GM13977 (cell line): Measurements from ENCODE around the gene RASGRP3.

Experiments used
- DNase-seq: peaks from one replicate; pipeline ENCODE4 v3.0.0; 2012; ENCODE audit warnings: low spot score
- in situ Hi-C: fragments of 300-500 bp; cut with MboI; formaldehyde crosslinking; loops from one replicate; pipeline ENCODE4 v1.12.0; 2022; ENCODE audit warnings: low sequenced_read_pairs, low pct_unique_long_range_greater_than_20kb, mixed read lengths, inconsistent platforms; ENCODE audit not compliant: unreplicated experiment
- TF ChIP-seq, protein P1 (sequence below): IDR thresholded peaks from 2 replicates; pipeline ENCODE4 v1.5.1; 2012; ENCODE audit warnings: mild to moderate bottlenecking, control low read depth; ENCODE audit not compliant: insufficient read depth; ENCODE audit errors: extremely low read depth, missing control alignments

RASGRP3 gene

DNA sequence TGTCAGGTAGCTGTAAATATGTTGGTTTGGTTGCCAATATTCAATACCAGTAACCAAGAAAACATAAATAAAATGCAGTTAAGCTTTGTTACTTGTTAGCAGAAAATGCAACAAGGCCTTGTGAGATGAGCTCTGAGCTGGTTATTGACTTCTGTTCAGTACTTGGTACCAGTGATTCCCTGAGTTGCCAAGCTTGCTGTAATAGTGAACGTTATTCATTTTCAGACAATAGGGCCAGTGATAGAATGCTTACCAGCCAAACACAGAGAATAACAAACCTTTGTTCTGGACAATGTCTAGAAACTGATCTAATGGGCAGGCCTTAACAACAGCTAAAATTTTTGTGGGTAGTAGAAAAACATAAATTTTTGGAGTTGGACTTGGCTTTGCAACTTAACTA lies 29.5 kb downstream of the RASGRP3 start:
- in situ Hi-C loops: no loop called here
- TF ChIP-seq, protein P1, sequence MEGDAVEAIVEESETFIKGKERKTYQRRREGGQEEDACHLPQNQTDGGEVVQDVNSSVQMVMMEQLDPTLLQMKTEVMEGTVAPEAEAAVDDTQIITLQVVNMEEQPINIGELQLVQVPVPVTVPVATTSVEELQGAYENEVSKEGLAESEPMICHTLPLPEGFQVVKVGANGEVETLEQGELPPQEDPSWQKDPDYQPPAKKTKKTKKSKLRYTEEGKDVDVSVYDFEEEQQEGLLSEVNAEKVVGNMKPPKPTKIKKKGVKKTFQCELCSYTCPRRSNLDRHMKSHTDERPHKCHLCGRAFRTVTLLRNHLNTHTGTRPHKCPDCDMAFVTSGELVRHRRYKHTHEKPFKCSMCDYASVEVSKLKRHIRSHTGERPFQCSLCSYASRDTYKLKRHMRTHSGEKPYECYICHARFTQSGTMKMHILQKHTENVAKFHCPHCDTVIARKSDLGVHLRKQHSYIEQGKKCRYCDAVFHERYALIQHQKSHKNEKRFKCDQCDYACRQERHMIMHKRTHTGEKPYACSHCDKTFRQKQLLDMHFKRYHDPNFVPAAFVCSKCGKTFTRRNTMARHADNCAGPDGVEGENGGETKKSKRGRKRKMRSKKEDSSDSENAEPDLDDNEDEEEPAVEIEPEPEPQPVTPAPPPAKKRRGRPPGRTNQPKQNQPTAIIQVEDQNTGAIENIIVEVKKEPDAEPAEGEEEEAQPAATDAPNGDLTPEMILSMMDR: no peak

DNA sequence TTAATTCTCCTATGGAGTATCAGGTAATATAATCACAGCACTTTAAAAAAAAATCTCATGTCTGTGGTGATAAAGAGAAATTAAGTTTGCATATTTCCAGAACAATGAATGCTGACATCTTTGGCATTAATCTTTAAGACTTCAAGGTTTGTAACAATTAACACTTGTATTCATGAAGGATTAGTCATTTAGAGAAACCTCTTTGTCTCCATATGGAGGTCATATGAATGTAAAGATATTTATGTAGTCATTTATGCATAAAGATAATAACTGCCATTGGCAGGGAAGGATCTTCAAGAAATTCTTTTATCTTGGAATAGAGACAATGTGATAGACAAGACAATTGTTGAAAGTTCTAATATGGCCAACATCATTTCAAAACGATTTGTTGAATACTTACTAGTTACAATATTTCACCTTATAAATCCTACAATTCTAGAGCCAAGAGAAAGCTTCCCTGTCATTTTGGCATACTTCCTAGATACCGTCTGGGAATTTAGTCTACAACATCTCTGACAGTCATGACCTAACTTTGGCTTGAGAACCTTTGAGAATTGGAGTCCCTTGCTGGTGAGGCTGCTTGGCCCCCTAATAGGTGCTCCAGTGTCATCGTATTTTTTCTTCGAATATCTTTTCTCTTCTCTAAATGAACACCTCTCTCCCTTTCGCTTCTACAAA lies 33.6 kb downstream of the RASGRP3 start:
- DNase-seq: no peak
- in situ Hi-C loops: no loop called here
- TF ChIP-seq, protein P1: no peak

More for the DNA sequence above, 29.5 kb downstream of the RASGRP3 start:
- DNase-seq: no peak

DNA sequence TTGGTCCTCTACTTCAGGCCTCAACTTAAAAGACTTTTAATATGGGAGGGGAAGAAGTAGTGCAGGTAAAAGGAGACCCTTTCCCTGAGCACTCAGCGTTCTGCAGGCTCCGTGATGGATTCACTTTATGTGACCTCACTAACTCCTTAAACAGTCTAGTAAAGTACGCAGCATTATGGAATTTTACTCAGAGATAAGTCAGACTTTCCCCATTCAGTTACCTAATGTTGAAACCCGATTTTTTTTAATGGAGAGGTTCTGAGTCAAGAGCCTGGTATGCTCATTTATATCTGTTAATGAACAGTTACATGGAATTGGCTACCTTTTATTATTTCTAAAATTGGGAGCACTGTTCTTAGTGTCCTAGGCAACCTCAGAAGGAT lies 34.1 kb downstream of the RASGRP3 start:
- DNase-seq: no peak
- TF ChIP-seq, protein P1: no peak
- in situ Hi-C loops: no loop called here

DNA sequence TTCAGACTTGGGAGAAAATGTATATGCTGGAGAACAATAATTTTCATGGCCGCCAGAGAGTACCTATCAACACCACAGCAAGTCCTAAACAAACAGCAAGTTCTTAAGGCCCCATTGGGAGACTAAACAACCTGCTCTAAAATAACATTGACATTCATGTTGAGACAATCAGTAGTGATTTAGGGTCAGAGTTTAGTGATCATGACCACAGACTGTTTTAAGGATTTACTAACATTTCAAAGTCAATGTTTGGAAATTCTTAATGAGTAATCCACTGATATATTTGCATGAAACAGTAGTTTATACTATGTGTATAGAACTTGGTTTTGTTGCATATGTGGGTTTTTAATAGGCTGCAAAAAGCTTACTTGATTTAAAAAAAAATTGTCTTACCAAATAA lies 34.7 kb downstream of the RASGRP3 start:
- TF ChIP-seq, protein P1: no peak
- no peak for DNase-seq
- in situ Hi-C loops: no loop called here

DNA sequence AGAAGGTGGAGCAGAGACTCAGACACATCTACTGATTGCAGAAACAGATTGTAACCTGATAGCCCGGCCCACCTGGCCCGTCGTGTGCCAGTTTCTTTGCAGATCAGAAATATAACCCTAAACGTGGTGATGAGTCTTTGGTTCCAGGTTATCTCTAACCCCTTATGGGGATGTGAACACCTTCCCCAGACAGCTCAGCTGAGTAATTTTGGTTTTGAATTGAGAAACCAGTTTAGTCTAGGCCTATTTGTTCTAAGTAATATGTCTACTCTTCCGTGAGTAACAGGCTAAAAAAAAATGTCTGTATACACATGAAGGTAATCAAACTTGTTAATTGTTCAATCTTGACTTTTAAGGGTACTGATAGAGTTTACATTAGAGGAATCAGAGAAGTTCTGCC lies 35.7 kb downstream of the RASGRP3 start:
- TF ChIP-seq, protein P1: no peak
- in situ Hi-C loops: no loop called here
- DNase-seq: no peak

DNA sequence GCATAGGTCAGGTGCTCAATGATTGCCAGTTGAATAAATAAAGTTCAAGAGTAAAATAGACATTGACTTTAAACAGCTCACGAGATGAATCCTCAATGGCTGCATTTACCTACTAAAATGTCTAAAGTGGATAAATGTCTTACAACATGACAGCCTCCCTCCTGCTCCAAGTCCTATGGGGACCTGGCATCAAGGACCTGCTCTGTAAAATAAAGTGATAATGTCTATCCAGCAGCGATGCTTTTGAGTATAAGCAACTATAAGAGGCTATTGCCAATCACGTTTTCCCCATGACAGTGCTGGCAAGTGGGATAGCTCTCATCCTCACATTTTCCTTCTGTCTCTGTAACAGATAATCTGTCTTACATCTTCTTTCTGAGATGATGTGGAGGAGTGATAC lies 37.0 kb downstream of the RASGRP3 start:
- DNase-seq: no peak
- TF ChIP-seq, protein P1: no peak
- in situ Hi-C loops: no loop called here

DNA sequence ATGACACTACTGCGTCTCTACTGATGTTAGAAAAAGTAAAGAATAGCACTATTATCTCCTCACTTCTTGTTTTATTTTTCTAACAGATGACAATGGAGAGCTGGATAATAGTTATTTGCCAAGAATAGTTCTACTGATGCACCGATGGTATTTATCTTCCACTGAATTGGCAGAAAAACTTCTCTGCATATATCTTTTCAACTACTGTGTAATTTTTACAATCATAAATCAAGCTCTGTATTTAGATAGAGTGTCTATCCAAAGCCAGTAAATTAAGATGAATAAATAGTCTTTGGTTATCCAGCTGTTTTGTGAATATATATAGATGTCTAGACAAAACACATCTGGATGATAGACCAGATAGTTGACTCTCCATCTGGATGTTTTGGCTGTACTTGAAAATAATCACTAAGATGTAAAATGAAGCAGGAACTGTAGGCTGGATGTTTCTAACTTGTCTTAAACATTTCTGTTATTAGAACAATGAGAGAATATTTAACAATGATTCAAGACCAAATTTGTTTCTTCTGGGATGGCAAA lies 40.1 kb downstream of the RASGRP3 start:
- DNase-seq: no peak
- in situ Hi-C loops: no loop called here
- TF ChIP-seq, protein P1: no peak
